ENCODE data around the gene TFB2M. TPM values are rescaled to one million over a fixed set of nuclear protein-coding genes. Genes with fewer than 3 reads are reported as not detected.
"Not testable (repeated sequence)": the region's sequence is repeated elsewhere in the genome, so short reads cannot be mapped to it uniquely, and the experiment has no call there.

TFB2M gene
- total RNA-seq, 1 experiment from 2014 or later = 8.0 TPM

- peak; percentile 37 for DNase-seq (ENCODE audit: low read depth)
These were observed 968 bp upstream of the TFB2M start for GRCh38 chr1:246566813-246567645.

DNA sequence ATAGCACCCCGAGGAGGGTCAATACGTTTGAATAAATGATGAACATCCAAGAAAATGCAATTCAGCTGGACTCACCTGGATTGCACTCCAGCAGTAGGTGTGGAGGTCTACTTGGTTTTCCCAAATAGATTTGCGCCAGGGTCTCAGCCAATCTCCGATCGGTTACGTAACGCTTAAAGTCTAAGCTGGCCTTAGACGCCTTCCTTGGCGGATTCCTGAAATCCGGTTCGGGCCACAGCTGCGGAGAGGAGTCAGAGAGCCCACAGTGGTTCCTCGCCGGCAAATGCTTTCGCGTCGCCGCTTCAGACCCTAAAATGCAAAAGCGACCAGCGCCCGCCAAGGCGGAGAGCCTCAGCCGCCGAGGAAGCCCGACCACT, 322 bp downstream of the TFB2M start:
- in situ Hi-C loops (cut with HindIII; ENCODE audit: low pct_unique_long_range_greater_than_20kb, low sequenced_read_pairs) = no loop called here
- no peak for DNase-seq (ENCODE audit: low read depth)

More at GRCh38 chr1:246566813-246567645, 968 bp upstream of the TFB2M start:
- in situ Hi-C loops (cut with HindIII; ENCODE audit: low pct_unique_long_range_greater_than_20kb, low sequenced_read_pairs) = no loop called here

DNA sequence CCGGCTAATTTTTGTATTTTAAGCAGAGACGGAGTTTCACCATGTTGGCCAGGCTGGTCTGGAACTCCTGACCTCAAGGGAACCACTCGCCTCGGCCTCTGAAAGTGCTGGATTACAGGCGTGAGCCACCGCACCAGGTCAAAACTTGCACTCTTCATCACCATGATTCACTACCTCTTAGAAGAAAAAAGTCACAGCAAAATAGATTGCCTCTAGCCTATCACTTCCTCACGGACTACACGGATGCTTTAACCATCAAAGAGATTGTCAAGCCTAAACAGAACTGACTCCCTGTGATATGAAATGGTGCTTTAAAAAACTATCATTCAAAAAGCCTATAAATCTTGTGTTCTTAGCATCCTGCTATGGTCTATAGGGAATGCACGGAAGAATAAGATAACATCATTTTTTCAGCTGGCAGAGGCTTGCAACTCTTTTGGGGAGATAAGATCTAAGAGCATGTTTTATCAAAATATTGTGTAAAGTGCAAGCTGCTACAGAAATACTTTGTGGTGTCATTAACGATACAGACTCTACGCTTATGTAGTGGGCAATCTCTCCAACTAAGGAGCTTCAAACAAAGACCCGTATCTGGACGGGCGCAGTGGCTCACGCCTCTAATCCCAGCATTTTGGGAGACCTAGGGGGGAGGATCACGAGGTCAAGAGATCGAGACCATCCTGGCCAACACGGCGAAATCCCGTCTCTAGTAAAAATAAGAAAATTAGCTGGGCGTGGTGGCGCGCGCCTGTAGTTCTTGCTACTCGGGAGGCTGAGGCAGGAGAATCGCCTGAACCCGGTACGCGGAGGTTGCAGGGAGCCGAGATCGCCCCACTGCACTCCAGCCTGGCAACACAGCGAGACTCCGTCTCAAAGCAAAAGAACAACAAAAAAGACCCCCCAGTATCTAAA, 966 bp downstream of the TFB2M start:
- no peak for DNase-seq (ENCODE audit: low read depth)
- in situ Hi-C loops (cut with HindIII; ENCODE audit: low pct_unique_long_range_greater_than_20kb, low sequenced_read_pairs) = no loop called here

GRCh38 chr1:246560833-246561232, 5.2 kb downstream of the TFB2M start:
- in situ Hi-C loops (cut with HindIII; ENCODE audit: low pct_unique_long_range_greater_than_20kb, low sequenced_read_pairs); DNase-seq (ENCODE audit: low read depth): not testable (repeated sequence)

DNA sequence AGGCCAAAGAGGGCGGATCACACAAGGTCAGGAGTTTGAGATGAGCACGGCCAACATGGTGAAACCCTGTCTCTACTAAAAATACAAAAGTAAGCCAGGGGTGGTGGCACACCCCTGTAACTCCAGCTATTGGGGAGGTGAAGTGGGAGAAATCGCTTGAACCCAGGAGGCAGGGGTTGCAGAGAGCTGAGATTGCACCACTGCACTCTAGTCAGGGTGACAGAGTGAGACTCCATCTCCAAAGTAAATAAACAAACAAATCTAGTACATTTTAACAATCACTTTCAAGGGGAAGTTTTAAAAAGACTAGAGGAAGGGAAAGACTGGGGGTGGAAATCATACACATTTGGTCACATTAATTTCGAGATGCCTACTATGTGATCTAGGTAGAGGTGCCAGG, 6.8 kb downstream of the TFB2M start:
- DNase-seq (ENCODE audit: low read depth) = no peak
- in situ Hi-C loops (cut with HindIII; ENCODE audit: low pct_unique_long_range_greater_than_20kb, low sequenced_read_pairs) = no loop called here

- no peak for DNase-seq (ENCODE audit: low read depth)
- in situ Hi-C loops (cut with HindIII; ENCODE audit: low pct_unique_long_range_greater_than_20kb, low sequenced_read_pairs) = no loop called here
These were observed 8.0 kb downstream of the TFB2M start for GRCh38 chr1:246558041-246558440.

- in situ Hi-C loops (cut with HindIII; ENCODE audit: low pct_unique_long_range_greater_than_20kb, low sequenced_read_pairs) = no loop called here
- no peak for DNase-seq (ENCODE audit: low read depth)
These were observed 11.9 kb downstream of the TFB2M start for GRCh38 chr1:246554201-246554600.

DNA sequence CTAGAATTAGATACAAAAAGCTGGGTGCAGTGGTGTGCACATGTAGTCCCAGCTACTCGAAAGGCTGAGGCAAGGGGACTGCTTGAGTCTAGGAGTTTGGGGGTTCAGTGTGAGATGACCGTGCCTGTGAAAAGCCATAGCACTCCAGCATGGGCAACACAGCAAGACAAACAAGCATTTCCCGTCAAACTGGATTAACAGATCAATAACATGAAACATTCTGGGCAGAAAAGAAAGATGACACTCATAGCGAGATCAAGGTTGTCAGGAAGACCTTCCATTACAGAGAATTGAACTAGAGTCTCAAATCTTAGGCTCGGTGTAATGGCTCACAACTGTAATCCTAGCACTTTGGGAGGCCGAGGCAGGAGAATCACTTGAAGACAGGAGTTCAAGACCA, 14.0 kb downstream of the TFB2M start:
- in situ Hi-C loops (cut with HindIII; ENCODE audit: low pct_unique_long_range_greater_than_20kb, low sequenced_read_pairs) = no loop called here
- no peak for DNase-seq (ENCODE audit: low read depth)

DNA sequence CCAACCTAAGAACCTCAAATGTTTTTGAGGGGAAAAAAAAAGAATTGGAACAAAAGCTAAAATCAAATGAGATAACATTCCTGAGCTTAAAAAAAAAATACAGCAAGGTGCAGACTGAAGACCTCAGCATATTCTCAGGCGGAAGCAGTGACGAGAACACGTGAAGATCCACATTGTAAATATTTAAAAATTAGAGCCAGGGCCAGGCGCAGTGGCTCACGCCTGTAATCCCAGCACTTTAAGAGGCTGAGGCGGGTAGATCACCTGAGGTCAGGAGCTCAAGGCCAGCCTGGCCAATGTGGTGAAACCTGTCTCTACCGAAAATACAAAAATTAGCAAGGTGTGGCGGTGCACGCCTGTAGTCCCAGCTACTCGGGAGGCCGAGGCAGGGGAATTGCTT, 15.7 kb downstream of the TFB2M start:
- DNase-seq (ENCODE audit: low read depth) = no peak
- in situ Hi-C loops (cut with HindIII; ENCODE audit: low pct_unique_long_range_greater_than_20kb, low sequenced_read_pairs) = no loop called here

DNA sequence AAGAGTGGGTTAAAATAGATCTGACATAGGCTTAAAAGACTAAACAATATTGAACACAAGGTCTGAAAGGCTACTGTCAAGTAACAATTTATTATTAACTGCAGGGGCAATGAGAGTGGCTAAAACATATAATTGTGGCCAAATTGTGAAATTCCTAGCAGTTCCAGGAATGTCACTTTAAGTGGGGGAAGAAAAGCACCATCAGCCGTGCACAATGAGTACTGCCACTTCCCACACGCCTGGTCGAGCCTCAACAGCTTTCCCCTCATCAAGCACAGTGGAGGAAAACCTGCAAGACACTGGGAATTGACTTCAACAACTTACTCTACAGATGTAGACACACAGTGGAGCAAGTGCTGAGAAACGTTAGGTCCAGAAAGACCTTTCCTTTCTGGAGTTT, 16.4 kb downstream of the TFB2M start:
- no peak for DNase-seq (ENCODE audit: low read depth)
- in situ Hi-C loops (cut with HindIII; ENCODE audit: low pct_unique_long_range_greater_than_20kb, low sequenced_read_pairs) = no loop called here

DNA sequence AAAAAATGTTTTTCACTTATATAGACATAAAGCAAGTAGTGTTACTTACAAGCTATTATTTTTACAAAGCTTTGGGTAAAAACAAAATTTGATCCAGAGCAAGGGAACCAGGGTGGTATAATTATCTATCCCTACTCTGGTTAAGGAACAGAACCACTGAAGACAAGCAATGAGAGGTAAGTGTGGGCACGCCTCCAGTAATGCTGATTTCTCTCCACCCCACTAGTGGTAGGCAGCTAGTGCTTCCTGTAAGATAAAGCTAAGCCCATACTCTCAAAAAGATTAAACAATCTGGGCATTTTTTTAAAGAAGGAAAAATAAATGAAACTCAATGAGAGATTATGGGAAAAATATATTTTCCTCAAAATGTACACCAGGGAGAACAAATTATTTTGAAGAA, 22.1 kb downstream of the TFB2M start:
- in situ Hi-C loops (cut with HindIII; ENCODE audit: low pct_unique_long_range_greater_than_20kb, low sequenced_read_pairs) = no loop called here

DNA sequence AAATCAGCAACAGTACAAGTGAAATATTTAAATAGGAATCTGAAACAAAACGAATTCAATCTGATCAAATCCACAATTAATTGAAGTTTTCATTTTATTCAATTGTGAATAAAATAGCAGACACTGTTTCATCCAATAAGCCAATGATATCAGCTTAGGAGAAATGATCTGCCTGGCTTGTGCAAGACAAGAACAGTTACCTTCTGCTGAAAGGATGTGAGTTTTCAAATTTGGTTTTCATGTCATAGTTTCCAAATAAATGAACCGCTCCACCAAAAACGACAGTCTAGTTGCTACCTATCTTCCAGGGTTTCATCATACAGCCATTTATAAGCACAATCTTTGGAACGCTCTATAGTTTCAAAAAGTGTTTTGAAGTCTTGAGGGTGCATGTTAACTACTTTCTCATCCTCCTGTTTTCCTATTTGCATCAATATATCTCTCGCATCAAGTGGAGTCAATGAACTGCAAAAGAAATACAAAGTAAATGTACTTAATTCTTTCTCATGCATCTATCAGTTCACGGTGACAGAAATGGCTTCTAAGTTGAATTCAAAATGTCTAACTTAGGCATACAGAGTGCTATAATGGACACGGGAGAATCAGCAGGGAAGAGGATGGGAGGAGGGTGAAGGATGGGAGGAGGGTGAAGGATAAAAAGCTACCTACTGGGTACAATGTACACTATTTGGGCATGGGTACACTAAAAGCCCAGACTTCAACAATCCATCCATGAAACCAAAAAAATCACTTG, 25.1 kb downstream of the TFB2M start:
- no peak for DNase-seq (ENCODE audit: low read depth)
- in situ Hi-C loops (cut with HindIII; ENCODE audit: low pct_unique_long_range_greater_than_20kb, low sequenced_read_pairs) = no loop called here

More for the DNA sequence above, 22.1 kb downstream of the TFB2M start:
- DNase-seq (ENCODE audit: low read depth) = no peak

- in situ Hi-C loops (cut with HindIII; ENCODE audit: low pct_unique_long_range_greater_than_20kb, low sequenced_read_pairs) = no loop called here
- no peak for DNase-seq (ENCODE audit: low read depth)
These were observed 28.2 kb downstream of the TFB2M start for GRCh38 chr1:246537887-246538286.

DNA sequence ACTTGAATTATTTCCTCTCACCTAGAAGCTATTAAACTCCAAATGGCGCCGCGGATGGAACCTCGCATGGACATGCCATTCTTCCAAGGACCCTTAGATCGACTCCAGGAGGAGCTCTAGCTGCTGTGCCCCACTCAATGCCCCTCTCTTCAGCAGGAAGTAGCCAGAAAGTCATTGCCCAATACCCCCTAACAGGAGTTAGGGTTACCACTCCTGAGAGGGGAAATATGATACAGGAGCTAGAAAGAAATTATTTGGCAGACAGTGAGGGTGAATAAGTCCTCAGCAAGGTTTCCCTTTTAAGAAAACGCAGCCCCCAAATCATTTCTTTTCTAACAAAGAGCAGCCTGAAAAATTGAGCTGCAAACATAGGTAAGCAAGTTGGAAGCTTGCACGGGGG, 28.6 kb downstream of the TFB2M start:
- in situ Hi-C loops (cut with HindIII; ENCODE audit: low pct_unique_long_range_greater_than_20kb, low sequenced_read_pairs) = no loop called here
- DNase-seq (ENCODE audit: low read depth) = no peak

- in situ Hi-C loops (cut with HindIII; ENCODE audit: low pct_unique_long_range_greater_than_20kb, low sequenced_read_pairs) = no loop called here
- no peak for DNase-seq (ENCODE audit: low read depth)
These were observed 31.9 kb downstream of the TFB2M start for GRCh38 chr1:246534114-246534513.

- no peak for DNase-seq (ENCODE audit: low read depth)
- in situ Hi-C loops (cut with HindIII; ENCODE audit: low pct_unique_long_range_greater_than_20kb, low sequenced_read_pairs) = no loop called here
These were observed 32.6 kb downstream of the TFB2M start for GRCh38 chr1:246533371-246533905.

DNA sequence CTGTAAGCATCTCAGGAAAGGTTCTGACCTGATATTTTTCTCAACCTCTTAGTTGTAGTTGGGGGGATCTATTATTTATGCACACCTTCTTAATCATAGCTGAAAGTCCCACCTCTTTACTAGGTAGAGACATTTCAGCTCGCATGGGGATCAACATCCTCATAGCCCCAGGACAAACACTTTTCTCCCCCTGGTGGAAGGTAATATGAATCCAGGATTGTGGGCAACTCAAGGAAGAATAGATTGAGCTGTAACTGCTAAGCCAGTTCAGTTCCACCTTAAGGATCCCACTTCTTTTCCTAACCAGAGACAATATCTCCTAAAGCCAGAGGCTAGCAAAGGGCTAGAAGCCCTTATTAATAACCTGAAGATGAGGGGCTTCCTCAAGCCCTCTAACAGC, 33.5 kb downstream of the TFB2M start:
- DNase-seq (ENCODE audit: low read depth) = no peak
- in situ Hi-C loops (cut with HindIII; ENCODE audit: low pct_unique_long_range_greater_than_20kb, low sequenced_read_pairs) = no loop called here

- DNase-seq (ENCODE audit: low read depth) = no peak
- in situ Hi-C loops (cut with HindIII; ENCODE audit: low pct_unique_long_range_greater_than_20kb, low sequenced_read_pairs) = no loop called here
These were observed 35.6 kb downstream of the TFB2M start for GRCh38 chr1:246530482-246530881.

Data from Caki2 (cell line).